Measurements from ENCODE around the gene FXYD6. TPM values are rescaled to one million over a fixed set of nuclear protein-coding genes. Genes with fewer than 3 reads are reported as not detected.

Gene FXYD6
- polyA plus RNA-seq, 2 of the 4 experiments (the other 2 are of a cell fraction) = 0.26 to 0.49 TPM

DNA sequence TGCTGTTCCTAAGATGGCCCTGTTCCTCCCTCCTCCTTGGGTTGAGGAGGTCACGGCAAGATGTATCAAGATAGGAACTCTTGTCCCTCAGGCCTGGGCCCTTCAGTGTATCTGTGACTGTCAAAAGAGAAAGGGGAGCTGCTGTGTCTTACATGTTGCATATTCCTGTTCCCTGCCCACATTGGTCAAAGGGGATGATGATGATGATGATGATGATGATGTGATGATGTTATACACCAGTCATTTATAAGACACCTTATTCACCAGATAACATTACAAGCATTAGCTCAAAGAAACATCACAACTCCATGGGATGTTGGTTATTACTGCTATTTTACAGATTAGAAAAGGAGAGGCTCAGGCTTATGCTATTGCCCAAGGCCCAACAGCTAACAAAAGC lies 13.7 kb downstream of the FXYD6 start:
- DNase-seq (ENCODE audit: low read depth in 1 of 2, low spot score in 1 of 2) = no peak
- POLR2A ChIA-PET = no interaction called here
- no peak overlapping the region for H3K27ac ChIP-seq
- CTCF ChIA-PET = interaction anchor here (0.6 to 3.2 kb wide), 3 partner anchors 18 to 145 kb away, joined by 4 to 14 read pairs (median 6); no protein-coding TSS in a partner anchor
- no peaks in the 10 kb centered on the region for H3K9me3 ChIP-seq
- H3K4me2 ChIP-seq = no peak overlapping the region
- no peak for FAIRE-seq
- H3K4me1 ChIP-seq = no peaks in the 10 kb centered on the region
- 83% methylated on average over 1 of the region's 1 CpG for WGBS (ENCODE audit: missing lambda C conversion rate)
- no peak overlapping the region for H3K4me3 ChIP-seq
- no peak for TF ChIP-seq HOXB13 (CRISPR knock-in tag; IDR thresholded peaks at IDR 0.05; ENCODE audit: low read depth)
- TF ChIP-seq EHF (CRISPR knock-in tag; IDR thresholded peaks at IDR 0.05) = no peak
- TF ChIP-seq CHD4 (IDR thresholded peaks at IDR 0.05; ENCODE audit: borderline replicate concordance) = no peak
- TF ChIP-seq ZFP36 (IDR thresholded peaks at IDR 0.05; ENCODE audit: borderline replicate concordance, partially characterized antibody) = no peak
- no peak for TF ChIP-seq RAD21 (conservative IDR thresholded peaks at IDR 0.05 in 1 of 2, IDR thresholded peaks at IDR 0.05 in 1 of 2)
- no peak for ATAC-seq

DNA sequence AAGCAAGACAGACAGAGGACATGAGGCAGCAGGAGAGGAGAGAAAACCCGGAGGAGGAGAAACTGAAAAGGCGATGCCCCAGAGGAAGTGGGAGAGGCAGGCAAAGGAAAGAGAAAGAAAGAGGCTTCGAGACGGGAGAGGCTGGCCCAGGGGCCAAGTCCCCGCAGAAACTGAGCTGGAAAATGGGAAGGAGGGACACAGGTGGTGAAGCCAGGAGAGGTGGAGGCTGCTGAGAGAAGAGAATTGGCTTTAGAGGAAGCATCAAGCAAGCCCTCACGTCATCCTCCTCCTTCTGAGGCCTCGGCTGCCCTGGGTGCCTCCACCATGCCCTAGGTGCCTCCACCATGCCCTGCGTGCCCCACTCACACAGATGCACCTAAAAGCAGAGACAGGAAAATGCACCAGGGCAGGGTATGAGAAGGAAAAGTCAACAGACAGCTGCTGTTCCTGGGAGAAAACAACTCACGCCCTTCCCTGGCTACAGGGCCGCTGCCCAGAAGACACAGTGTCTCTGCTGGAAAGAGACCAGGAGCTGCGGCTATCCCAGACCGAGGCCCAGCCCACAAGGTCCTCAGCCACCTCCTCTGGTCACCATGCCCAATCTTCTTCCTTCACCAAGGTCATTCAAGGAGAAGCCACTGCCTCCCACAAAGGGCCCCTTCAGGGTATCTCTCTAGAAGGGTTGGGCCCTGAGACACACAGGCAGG lies 14.3 kb downstream of the FXYD6 start:
- Histone ChIP-seq H3K9me3 (no peaks in the 10 kb centered on the region), H3K4me2 (no peak overlapping the region), H3K4me3 (no peak overlapping the region), H3K27ac (no peak overlapping the region), H3K4me1 (no peaks in the 10 kb centered on the region)
- FAIRE-seq = no peak
- ChIA-PET POLR2A (no interaction called here), CTCF (interaction anchor here (0.6 to 3.2 kb wide), 3 partner anchors 17 to 145 kb away, joined by 4 to 14 read pairs (median 6); no protein-coding TSS in a partner anchor)
- no peak for DNase-seq (ENCODE audit: low read depth in 1 of 2, low spot score in 1 of 2)
- TF ChIP-seq JUNB (IDR thresholded peaks at IDR 0.05) (no peak), SREBF2 (IDR thresholded peaks at IDR 0.05) (no peak), HDAC2 (IDR thresholded peaks at IDR 0.05) (no peak), CEBPB (IDR thresholded peaks at IDR 0.05) (no peak), PHF8 (IDR thresholded peaks at IDR 0.05; ENCODE audit: borderline replicate concordance, low read depth) (no peak), BHLHE40 (IDR thresholded peaks at IDR 0.05; ENCODE audit: low read depth, low read length) (no peak), NPAS2 (CRISPR knock-in tag; IDR thresholded peaks at IDR 0.05; ENCODE audit: borderline replicate concordance) (no peak), TP53 (CRISPR knock-in tag; IDR thresholded peaks at IDR 0.05) (no peak), NFE2L2 (conservative IDR thresholded peaks at IDR 0.05; ENCODE audit: low read length) (no peak), EP300 (IDR thresholded peaks at IDR 0.05) (no peak)
- TF ChIP-seq, protein P1, sequence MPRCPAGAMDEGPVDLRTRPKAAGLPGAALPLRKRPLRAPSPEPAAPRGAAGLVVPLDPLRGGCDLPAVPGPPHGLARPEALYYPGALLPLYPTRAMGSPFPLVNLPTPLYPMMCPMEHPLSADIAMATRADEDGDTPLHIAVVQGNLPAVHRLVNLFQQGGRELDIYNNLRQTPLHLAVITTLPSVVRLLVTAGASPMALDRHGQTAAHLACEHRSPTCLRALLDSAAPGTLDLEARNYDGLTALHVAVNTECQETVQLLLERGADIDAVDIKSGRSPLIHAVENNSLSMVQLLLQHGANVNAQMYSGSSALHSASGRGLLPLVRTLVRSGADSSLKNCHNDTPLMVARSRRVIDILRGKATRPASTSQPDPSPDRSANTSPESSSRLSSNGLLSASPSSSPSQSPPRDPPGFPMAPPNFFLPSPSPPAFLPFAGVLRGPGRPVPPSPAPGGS (IDR thresholded peaks at IDR 0.05) = no peak
- WGBS (ENCODE audit: missing lambda C conversion rate) = 76% methylated on average over 9 of the region's 12 CpGs
- ATAC-seq = no peak

DNA sequence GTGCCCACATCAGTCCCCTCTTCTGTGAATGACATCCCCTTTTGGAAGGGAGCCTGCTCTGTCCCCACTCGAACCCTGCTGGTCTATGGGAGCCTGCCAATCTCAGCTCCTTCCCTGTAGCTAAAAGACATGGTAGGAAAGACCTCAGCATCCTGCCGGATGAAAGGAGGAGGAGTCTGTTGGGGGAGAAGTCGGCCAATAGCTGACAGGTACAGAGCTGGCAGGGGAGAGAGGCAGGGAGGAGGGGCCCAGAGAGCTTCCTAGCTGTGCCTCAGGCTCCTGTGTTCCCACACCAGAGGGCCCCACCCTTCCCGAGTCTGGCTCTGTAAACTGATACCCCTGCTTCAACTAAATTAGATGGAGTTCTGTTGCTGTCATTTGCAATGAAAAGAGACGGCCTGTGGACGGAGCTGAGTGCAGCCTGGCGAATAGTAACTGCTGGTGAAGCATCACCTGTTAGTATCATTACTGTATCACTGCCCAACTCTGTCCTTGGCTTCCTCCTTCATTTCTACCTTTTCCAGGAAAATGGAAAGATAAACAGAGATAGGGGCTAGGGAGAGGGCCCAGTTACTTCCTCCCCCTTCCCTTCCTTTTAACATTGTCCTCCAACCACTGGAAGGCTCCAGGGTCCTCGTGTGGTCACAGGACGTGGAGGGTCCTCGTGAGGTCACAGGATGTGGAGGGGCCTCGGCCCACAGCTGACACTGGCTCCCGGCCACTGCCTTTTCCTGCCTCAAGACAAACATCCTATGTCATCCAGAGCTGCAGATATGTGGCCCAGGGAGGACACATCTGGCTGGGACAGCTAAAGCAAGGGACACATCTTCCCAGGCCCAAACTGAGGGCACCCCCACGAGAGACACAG lies 15.1 kb downstream of the FXYD6 start:
- DNase-seq (ENCODE audit: low read depth in 1 of 2, low spot score in 1 of 2) (no peak), FAIRE-seq (no peak), ATAC-seq (no peak)
- CTCF ChIA-PET = interaction anchor here (1.4 to 3.2 kb wide), 3 partner anchors 16 to 86 kb away, joined by 4 to 14 read pairs (median 6); no protein-coding TSS in a partner anchor
- WGBS (ENCODE audit: missing lambda C conversion rate) = 46% methylated on average over 13 of the region's 13 CpGs
- H3K4me3 ChIP-seq = no peak overlapping the region
- no peaks in the 10 kb centered on the region for H3K9me3 ChIP-seq
- no peaks in the 10 kb centered on the region for H3K4me1 ChIP-seq
- no peak overlapping the region for H3K27ac ChIP-seq
- TF ChIP-seq, protein P2, sequence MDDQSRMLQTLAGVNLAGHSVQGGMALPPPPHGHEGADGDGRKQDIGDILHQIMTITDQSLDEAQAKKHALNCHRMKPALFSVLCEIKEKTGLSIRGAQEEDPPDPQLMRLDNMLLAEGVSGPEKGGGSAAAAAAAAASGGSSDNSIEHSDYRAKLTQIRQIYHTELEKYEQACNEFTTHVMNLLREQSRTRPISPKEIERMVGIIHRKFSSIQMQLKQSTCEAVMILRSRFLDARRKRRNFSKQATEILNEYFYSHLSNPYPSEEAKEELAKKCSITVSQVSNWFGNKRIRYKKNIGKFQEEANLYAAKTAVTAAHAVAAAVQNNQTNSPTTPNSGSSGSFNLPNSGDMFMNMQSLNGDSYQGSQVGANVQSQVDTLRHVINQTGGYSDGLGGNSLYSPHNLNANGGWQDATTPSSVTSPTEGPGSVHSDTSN (IDR thresholded peaks at IDR 0.05) = no peak
- no peak for TF ChIP-seq POLR2AphosphoS2 (conservative IDR thresholded peaks at IDR 0.05; ENCODE audit: low read length)
- TF ChIP-seq, protein P3, sequence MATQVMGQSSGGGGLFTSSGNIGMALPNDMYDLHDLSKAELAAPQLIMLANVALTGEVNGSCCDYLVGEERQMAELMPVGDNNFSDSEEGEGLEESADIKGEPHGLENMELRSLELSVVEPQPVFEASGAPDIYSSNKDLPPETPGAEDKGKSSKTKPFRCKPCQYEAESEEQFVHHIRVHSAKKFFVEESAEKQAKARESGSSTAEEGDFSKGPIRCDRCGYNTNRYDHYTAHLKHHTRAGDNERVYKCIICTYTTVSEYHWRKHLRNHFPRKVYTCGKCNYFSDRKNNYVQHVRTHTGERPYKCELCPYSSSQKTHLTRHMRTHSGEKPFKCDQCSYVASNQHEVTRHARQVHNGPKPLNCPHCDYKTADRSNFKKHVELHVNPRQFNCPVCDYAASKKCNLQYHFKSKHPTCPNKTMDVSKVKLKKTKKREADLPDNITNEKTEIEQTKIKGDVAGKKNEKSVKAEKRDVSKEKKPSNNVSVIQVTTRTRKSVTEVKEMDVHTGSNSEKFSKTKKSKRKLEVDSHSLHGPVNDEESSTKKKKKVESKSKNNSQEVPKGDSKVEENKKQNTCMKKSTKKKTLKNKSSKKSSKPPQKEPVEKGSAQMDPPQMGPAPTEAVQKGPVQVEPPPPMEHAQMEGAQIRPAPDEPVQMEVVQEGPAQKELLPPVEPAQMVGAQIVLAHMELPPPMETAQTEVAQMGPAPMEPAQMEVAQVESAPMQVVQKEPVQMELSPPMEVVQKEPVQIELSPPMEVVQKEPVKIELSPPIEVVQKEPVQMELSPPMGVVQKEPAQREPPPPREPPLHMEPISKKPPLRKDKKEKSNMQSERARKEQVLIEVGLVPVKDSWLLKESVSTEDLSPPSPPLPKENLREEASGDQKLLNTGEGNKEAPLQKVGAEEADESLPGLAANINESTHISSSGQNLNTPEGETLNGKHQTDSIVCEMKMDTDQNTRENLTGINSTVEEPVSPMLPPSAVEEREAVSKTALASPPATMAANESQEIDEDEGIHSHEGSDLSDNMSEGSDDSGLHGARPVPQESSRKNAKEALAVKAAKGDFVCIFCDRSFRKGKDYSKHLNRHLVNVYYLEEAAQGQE (IDR thresholded peaks at IDR 0.05) = no peak
- TF ChIP-seq, protein P4, sequence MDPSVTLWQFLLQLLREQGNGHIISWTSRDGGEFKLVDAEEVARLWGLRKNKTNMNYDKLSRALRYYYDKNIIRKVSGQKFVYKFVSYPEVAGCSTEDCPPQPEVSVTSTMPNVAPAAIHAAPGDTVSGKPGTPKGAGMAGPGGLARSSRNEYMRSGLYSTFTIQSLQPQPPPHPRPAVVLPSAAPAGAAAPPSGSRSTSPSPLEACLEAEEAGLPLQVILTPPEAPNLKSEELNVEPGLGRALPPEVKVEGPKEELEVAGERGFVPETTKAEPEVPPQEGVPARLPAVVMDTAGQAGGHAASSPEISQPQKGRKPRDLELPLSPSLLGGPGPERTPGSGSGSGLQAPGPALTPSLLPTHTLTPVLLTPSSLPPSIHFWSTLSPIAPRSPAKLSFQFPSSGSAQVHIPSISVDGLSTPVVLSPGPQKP (IDR thresholded peaks at IDR 0.05; ENCODE audit: low read depth, low read length) = no peak
- TF ChIP-seq MYC (IDR thresholded peaks at IDR 0.05; ENCODE audit: borderline replicate concordance, low read length) = no peak
- no peak overlapping the region for H3K4me2 ChIP-seq
- POLR2A ChIA-PET = no interaction called here
